Mesangial cell (primary cell): ENCODE data around the gene HNF1B. TPM values are rescaled to one million over a fixed set of nuclear protein-coding genes. Genes with fewer than 3 reads are reported as not detected.

Source experiments
- total RNA-seq: library from RNA; depleted of rRNA; stranded (reverse); fragments of >200 nt; gene quantifications from 2 replicates; pipeline ENCODE4 v1.2.3, GENCODE V29; 2015

The HNF1B gene, protein sequence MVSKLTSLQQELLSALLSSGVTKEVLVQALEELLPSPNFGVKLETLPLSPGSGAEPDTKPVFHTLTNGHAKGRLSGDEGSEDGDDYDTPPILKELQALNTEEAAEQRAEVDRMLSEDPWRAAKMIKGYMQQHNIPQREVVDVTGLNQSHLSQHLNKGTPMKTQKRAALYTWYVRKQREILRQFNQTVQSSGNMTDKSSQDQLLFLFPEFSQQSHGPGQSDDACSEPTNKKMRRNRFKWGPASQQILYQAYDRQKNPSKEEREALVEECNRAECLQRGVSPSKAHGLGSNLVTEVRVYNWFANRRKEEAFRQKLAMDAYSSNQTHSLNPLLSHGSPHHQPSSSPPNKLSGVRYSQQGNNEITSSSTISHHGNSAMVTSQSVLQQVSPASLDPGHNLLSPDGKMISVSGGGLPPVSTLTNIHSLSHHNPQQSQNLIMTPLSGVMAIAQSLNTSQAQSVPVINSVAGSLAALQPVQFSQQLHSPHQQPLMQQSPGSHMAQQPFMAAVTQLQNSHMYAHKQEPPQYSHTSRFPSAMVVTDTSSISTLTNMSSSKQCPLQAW
- 18.3 and 71.7 TPM in 2 replicates for total RNA-seq

DNA sequence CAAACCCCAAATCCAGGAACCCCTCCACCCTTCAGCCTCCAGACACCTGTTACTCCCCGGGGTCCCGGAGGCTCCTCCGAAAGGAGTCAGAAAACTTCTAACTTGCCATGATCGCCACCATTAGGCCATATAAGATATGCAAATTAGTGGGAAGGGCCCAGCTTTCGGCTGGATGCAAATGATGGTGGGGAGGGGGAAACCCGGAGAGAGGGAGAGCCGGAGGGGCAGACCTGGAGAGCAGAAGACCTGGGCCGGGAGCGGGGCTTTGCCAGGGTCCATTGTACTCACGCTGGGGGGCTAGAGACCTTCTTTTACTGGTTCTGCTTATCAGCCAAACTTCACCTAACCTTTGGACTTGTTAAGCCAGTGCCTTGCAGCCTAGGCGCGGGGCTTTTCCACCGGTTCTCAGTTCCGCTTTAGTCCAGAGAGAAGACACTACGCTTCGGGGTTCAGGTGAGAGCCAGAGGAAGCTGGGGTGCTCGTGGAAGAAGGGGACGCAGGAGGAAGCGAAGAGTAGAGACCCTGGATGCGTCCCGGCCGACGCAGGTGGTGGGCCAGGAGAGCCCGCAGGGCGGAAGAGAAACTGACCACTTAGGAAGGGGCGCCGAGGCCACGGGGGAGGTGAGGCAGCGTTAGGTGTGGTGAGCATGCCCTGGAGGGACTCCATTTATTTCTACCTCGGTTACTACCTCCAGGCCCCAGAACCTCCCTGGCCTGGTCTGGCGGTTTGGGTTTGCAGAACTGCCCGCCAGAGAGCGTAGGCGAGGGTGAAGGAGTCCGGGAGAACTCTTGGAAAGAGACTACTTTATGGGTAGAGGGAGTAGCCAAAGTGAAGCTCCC, at the start of gene HNF1B:
Gene HNF1B, minus strand, starts transcription at position 99 of the 840 bp plus-strand sequence. CDS start 175 bp downstream, outside the sequence.

GRCh38 chr17:37643118-37643766, 101.6 kb downstream of the HNF1B start, which contains the start of gene DDX52:
Gene DDX52, minus strand, starts transcription at chr17:37643446. Its CDS starts 26 bp downstream, at chr17:37643420.

Other genes with a start within 250 kb of the HNF1B start
- 16.5 and 18.6 TPM in 2 replicates for gene SYNRG, start 135.6 kb downstream of the HNF1B start, total RNA-seq
- 15.3 and 18.9 TPM in 2 replicates for gene DDX52, start 101.6 kb downstream of the HNF1B start, total RNA-seq
- gene TBC1D3K, start 179.4 kb upstream of the HNF1B start, total RNA-seq: under 0.01 TPM in 1 of 2 replicates, not detected in the other
- gene TBC1D3L, start 244.0 kb upstream of the HNF1B start, total RNA-seq: 3.9 TPM in 1 of 2 replicates, not detected in the other